ENCODE results near the gene CCDC177. TPM values are rescaled to one million over a fixed set of nuclear protein-coding genes. Genes with fewer than 3 reads are reported as not detected.
A peak's percentile ranks its signal among the peaks of the same experiment; 100 is the strongest.

The CCDC177 gene
- total and polyA plus RNA-seq, 8 donors = not detected

- Histone ChIP-seq H3K36me3 (no peaks in the 10 kb centered on the region), H3K4me3 (no peak overlapping the region), H3K9me3 (no peaks in the 10 kb centered on the region), H3K27me3 (no peaks in the 10 kb centered on the region), H3K4me1 (no peaks in the 10 kb centered on the region), H3K27ac (no peak overlapping the region)
- no peak for FAIRE-seq
- DNase-seq = no peak
- WGBS, 2 donors = 62% methylated on average over 6 of the region's 6 CpGs
- peak in 2 of 4 donors; percentile 22 to 38 for ATAC-seq
- intact Hi-C loops (cut with DNase I) = no loop called here
- TF ChIP-seq CTCF (IDR thresholded peaks at IDR 0.05) = no peak
These were observed 18.5 kb upstream of the CCDC177 start for GRCh38 chr14:69593018-69593677.

DNA sequence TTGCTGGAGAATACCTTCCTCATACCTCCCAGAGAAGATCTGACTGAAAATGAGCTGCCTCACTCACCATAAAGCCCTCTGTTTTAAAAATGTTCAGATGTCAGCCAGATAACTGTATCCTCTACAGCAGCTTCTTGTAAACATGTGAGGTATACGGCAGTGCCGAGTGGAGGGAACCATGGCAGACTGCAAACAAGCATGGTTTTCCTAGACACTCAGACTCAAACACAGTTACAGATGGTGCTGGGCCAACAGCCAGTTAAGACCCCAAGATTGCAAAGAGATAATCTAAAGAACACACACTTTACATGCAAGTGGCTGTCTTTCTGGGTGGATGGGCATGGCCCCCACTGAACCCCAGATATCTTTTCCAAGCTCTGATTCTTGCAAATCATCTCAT is 16.6 kb upstream of the CCDC177 start:
- H3K27me3 ChIP-seq = no peaks in the 10 kb centered on the region
- ATAC-seq (no peak), DNase-seq (no peak), FAIRE-seq (no peak)
- TF ChIP-seq CTCF (IDR thresholded peaks at IDR 0.05) = no peak
- no peaks in the 10 kb centered on the region for H3K36me3 ChIP-seq
- no peak overlapping the region for H3K27ac ChIP-seq
- intact Hi-C loops (cut with DNase I) = no loop called here
- WGBS, 2 donors = 91 to 92% methylated on average over 2 of the region's 2 CpGs
- H3K4me3 ChIP-seq = no peak overlapping the region
- H3K9me3 ChIP-seq = no peaks in the 10 kb centered on the region
- H3K4me1 ChIP-seq = no peaks in the 10 kb centered on the region

DNA sequence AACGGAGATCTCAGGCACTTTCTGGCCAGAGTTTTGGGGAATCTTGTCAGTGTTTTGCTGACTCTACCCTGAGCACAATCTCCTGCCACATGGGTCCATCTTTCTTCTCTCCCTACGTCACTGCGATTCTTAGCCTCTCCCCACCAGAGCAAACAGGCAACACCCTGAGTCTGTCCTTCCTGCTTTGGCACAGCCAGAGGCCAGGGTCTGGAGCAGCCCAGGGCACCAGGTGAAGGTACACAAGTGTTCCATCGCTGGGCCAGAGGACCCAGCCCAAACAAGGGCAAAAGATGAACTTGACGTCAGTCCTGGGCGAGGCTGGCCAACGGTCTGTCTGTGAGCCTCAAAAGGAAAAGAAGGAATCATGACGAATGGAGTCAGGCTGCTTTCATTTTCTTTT is 12.7 kb upstream of the CCDC177 start:
- intact Hi-C loops (cut with DNase I) = loop anchor here in 1 of 3 donors (2.0 kb wide), 1 partner anchor 139 kb away; no protein-coding TSS in a partner anchor

DNA sequence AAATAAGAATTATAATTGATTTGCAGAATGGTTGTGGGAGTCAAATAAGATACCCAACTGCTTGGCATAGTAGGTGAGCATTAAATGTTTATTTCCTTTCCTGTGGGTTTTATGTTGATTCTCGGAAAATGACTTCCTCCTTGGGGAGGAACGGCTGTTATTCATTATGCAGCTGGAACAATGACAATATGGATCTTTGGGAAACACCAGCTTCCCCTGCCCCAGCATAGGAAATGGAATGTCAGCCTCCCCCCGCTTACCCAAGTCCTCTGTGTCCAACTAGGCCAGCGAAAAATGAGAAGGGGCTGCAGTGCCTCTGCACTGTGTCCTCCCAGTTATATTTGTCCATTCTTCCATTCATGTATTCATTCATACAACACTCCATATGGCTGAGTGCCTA is 11.7 kb upstream of the CCDC177 start:
- FAIRE-seq = no peak
- no peaks in the 10 kb centered on the region for H3K9me3 ChIP-seq
- TF ChIP-seq CTCF (IDR thresholded peaks at IDR 0.05) = no peak
- no peak for DNase-seq
- intact Hi-C loops (cut with DNase I) = loop anchor here in 1 of 3 donors (2.0 kb wide), 1 partner anchor 140 kb away; no protein-coding TSS in a partner anchor
- WGBS, 2 donors = 76 to 84% methylated on average over 4 of the region's 4 CpGs
- no peak overlapping the region for H3K4me3 ChIP-seq
- no peaks in the 10 kb centered on the region for H3K4me1 ChIP-seq
- no peaks in the 10 kb centered on the region for H3K36me3 ChIP-seq
- no peak for ATAC-seq
- H3K27me3 ChIP-seq = no peaks in the 10 kb centered on the region
- H3K27ac ChIP-seq = no peak overlapping the region

More for the DNA sequence above, 12.7 kb upstream of the CCDC177 start:
- no peak for TF ChIP-seq CTCF (IDR thresholded peaks at IDR 0.05)
- no peaks in the 10 kb centered on the region for H3K27me3 ChIP-seq
- H3K4me1 ChIP-seq = no peaks in the 10 kb centered on the region
- WGBS, 2 donors = 64 to 65% methylated on average over 8 of the region's 8 CpGs
- DNase-seq (no peak), FAIRE-seq (no peak), ATAC-seq (no peak)
- no peaks in the 10 kb centered on the region for H3K9me3 ChIP-seq
- H3K36me3 ChIP-seq = no peaks in the 10 kb centered on the region
- no peak overlapping the region for H3K27ac ChIP-seq
- no peak overlapping the region for H3K4me3 ChIP-seq

DNA sequence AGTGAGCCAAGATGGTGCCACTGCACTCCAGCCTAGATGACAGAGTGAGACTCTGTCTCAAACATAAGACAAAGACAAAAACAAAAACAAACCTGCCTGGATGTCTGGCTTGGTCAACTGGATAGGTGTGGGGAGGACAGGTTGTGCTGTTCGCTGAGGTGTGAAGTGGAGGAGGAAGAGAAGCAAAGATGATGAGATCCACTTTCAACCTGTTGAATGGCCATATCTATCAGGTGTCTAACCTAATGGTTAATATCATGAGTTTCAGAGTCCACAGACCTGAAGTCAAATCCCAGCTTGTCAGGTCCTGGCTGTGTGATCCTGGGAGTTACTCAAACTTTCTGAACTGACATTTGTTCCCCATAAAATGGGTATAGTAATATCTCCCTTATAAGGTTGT is 9.7 kb upstream of the CCDC177 start:
- WGBS, 2 donors = 64 to 95% methylated on average over 1 of the region's 1 CpG
- intact Hi-C loops (cut with DNase I) = no loop called here

More for the DNA sequence above, 9.7 kb upstream of the CCDC177 start:
- Histone ChIP-seq H3K4me3 (no peak overlapping the region), H3K9me3 (no peaks in the 10 kb centered on the region), H3K4me1 (peaks cover 0 to 5% (median 0%) of the 10 kb centered on the region in 3 donors), H3K27me3 (no peaks in the 10 kb centered on the region), H3K36me3 (no peaks in the 10 kb centered on the region), H3K27ac (no peak overlapping the region)
- FAIRE-seq = no peak
- DNase-seq = no peak
- TF ChIP-seq CTCF (IDR thresholded peaks at IDR 0.05) = no peak
- ATAC-seq = no peak

Measured in pancreas (tissue), 10 donors.